H54 (cell line): ENCODE results near the gene RBM38.
"Not testable (repeated sequence)": the region's sequence is repeated elsewhere in the genome, so short reads cannot be mapped to it uniquely, and the experiment has no call there.

Experiments used
- DNase-seq: peaks from one replicate; pipeline ENCODE4 v3.0.0; 2011; ENCODE audit warnings: low spot score, mixed read lengths; ENCODE audit not compliant: insufficient read length
- FAIRE-seq: peaks from 3 replicates; lab custom pipeline; 2011; peaks lifted over from hg19 to GRCh38; lab: Jason Lieb, UNC
- POLR2A ChIP-seq: IDR thresholded peaks from 2 replicates; pipeline ENCODE4 v1.6.1; 2011; ENCODE audit warnings: low read depth, mild to moderate bottlenecking, low read length

RBM38 gene

GRCh38 chr20:57429580-57430200, 38.5 kb downstream of the RBM38 start:
- FAIRE-seq = peak; percentile 15
- no peak for TF ChIP-seq POLR2A
- peak; percentile 75 for DNase-seq

DNA sequence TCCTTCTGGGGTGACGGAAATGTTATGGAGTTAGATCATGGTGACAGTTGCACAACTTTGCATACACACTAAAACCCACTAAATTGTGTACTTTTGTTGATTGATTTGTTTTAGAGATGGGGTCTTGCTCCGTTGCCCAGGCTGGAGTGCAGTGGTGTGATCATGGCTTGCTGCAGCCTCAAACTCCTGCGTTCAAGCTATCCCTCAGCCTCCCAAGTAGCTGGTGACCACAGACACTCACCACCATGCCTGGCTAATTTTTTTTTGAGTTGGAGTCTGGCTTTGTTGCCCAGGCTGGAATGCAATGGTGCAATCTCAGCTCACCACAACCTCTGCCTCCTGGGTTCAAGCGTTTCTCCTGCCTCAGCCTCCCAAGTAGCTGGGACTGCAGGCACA, 39.0 kb downstream of the RBM38 start:
- DNase-seq, FAIRE-seq: not testable (repeated sequence)

DNA sequence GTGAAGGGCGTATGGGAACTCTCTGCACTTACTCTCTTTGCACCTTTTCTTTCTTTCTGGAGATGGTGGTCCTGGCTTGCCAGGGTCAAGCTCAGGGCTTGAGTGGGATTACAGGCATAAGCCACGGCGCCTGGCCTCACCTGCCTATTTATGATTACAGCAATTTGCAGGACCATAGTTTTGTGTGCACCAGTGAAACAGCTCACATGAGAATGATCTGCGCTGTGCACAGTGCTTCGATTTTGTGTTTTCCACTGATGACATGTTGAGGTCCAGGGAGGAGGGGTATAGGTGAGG, 40.3 kb downstream of the RBM38 start:
- DNase-seq (no peak), FAIRE-seq (no peak)
- TF ChIP-seq POLR2A = no peak

- TF ChIP-seq POLR2A = no peak
- FAIRE-seq (no peak), DNase-seq (no peak)
These were observed 41.3 kb downstream of the RBM38 start for GRCh38 chr20:57432480-57432861.

DNA sequence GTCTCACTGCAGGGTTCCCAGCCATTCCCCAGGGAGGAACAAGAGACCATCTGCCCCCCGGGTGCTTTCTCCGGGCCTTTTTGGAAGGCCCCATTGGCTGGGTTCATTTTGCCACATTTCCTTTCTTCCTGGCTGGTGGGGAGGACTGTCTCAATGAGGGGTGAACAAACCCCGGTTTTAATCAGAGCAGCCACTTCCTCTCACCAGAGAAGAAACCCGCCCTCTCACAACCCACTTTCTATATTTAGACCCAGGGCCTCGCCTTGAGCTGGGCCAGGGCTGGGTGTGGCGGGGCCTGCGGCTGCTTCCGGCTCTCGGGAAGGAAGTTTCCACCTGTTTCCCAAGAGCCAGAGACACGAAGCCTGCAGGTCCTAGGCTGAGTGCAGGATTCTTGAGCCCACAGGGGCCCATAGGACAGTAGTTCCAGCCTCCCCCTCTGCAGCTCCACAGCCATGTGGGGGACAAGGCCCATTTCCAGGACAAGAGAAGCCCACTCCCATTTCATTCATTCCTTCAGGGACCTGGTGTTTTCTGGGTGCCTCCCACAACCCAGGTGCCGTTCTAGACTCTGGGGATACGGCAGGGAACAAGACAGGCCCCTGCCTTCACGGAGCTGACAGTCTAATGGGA, 41.8 kb downstream of the RBM38 start:
- no peak for TF ChIP-seq POLR2A
- DNase-seq (peak; percentile 38), FAIRE-seq (no peak)

DNA sequence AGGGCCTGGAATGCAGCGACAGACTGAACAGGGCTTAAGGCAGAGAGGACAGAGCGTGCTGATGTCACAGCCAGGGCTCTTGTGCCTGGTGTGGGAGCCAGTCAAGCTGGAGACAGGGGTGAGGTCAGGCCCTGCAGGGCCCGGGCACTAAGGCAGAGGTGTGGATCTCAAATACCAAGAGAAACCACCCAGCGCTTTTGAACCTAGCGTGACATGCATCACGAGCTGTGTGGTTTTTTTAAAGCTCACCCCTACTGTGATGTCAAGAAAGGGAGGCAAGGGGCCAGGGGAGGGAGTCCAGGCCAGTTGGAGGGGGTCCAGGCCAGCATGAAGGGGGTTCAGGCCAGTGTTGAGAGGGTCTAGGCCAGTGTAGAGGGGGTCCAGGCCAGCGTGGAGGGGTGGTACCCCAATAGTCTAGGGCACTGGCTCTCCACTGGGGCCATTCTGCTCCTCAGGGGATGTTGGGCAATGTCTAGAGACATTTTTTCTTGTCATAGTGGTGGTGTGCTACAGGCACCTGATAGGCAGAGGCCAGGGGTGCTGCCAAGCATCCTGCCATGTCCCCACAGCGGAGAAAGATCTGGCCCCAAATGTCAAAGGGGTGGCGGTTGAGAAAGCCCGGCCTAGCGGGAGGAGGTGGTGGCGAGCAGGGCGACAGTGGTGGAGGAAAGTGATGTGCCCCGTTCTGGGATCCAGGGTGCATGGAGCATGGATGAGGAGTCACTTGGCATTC, 42.6 kb downstream of the RBM38 start:
- TF ChIP-seq POLR2A = no peak
- DNase-seq (no peak), FAIRE-seq (no peak)

- FAIRE-seq (no peak), DNase-seq (no peak)
- no peak for TF ChIP-seq POLR2A
These were observed 43.1 kb downstream of the RBM38 start for GRCh38 chr20:57434390-57434700.

GRCh38 chr20:57435105-57435497, 43.9 kb downstream of the RBM38 start:
- TF ChIP-seq POLR2A = no peak
- DNase-seq = no peak
- no peak for FAIRE-seq

DNA sequence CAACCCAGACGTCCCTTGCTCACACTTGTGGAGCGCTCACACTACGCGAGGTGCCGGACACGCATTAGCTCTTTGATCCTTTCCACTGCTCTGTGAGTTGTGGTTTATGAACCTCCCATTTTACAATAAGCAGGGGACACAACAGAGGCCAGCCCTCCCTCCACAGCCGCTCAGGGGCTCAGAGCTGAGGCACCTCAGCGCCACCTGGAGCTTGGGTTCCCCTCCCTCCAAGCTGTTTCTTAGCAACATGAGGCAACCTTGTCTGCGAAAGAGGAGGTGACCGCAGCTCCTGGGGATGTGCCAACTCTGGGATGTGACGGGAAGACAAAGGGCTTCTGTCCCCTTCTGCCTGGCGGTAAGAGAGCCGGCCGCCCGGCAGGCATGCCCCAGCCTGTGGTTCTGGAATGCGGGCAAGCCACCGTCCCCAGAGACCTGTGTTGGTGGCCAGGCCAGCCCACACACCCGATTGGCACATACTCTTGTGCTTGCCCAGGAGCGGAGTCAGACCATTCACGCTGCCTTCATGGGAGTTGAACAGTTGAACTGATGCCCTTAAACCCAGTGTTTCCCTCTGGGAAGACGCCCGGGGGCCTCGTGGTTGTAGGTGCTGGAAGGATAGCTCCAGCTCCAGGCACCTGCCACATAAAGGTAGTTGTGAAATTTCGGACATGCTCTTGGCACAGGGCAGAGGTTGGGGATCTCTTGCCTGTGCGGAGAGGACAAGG, 44.5 kb downstream of the RBM38 start:
- no peak for FAIRE-seq
- DNase-seq = peak; percentile 37
- no peak for TF ChIP-seq POLR2A

- DNase-seq = no peak
- FAIRE-seq = no peak
- TF ChIP-seq POLR2A = no peak
These were observed 45.0 kb downstream of the RBM38 start for GRCh38 chr20:57436223-57436545.

DNA sequence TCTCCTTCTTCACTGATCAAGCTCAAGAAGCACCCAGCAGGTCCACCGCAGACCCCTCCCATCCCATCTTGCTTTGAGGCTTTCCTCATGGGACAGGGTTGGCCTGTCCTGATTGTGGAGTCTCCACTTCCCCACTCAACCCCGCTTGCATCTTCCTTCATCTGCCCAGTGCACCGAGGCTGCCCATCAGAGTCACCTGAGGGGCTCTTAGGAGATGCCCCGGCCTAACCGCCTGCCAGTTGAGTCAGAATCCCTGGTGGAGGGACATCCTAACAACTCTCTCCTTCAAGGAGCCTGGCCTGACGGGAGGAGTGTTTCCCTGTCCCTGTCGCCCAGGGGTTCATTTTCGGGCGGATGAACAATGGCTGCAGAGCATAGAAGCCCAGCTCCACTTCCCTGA, 46.1 kb downstream of the RBM38 start:
- no peak for TF ChIP-seq POLR2A
- DNase-seq (no peak), FAIRE-seq (no peak)

- no peak for FAIRE-seq
- no peak for TF ChIP-seq POLR2A
- DNase-seq = no peak
These were observed 46.6 kb downstream of the RBM38 start for GRCh38 chr20:57437672-57438330.

DNA sequence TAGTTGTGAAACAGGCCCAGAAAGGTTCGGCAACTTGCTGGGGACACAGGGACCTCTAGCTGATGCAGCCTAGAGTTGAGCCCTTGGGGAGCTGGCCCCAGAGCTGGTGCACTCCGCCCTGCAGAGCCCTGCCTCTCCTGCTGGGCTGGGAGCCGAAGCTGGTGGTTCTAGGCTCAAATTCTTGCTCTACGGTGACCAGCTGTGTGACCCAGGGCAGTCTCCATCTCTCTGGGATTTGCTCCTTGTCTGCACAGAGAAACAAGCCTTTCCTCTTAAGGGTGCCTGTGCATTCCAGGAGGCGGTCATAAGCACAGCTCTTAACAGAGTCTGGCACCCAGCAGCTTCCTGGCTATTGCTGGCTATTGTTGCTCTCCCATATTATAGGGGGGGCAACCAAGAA, 47.4 kb downstream of the RBM38 start:
- TF ChIP-seq POLR2A = no peak
- no peak for FAIRE-seq
- no peak for DNase-seq

DNA sequence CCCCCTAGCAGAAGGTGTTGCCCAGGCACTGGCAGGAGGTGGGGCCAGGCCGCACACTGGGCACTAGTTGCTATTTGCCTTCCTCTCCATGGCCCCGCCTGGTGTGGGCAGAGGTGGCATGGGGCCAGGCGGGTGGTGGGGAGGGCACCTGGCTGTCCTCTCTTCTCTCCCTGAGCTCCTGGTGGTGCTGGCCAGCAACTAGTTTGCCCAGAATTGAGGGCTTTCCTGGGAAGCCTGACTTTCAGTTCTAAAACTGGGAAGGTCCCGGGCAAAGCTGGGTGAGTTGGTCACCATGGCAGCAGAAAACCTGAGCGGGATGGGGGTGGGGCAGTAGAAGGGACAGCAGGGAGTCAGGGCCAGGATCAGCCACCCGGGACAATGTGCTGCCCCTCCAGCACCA, 48.2 kb downstream of the RBM38 start:
- peak; percentile 60 for DNase-seq
- FAIRE-seq = no peak
- no peak for TF ChIP-seq POLR2A
